Measurements from ENCODE around the gene FNDC3B.
"Not testable (repeated sequence)": the region's sequence is repeated elsewhere in the genome, so short reads cannot be mapped to it uniquely, and the experiment has no call there.

FNDC3B gene

GRCh38 chr3:172227340-172228035, 188.1 kb downstream of the FNDC3B start:
- TF ChIP-seq POLR2A (IDR thresholded peaks at IDR 0.05; ENCODE audit: low read depth, low read length) = no peak
- no peak for DNase-seq (ENCODE audit: insufficient read length, low spot score)
- no peak for FAIRE-seq

GRCh38 chr3:172228036-172228415, 188.6 kb downstream of the FNDC3B start:
- DNase-seq (ENCODE audit: insufficient read length, low spot score) (no peak), FAIRE-seq (no peak)
- no peak for TF ChIP-seq POLR2A (IDR thresholded peaks at IDR 0.05; ENCODE audit: low read depth, low read length)

- FAIRE-seq = no peak
- no peak for TF ChIP-seq POLR2A (IDR thresholded peaks at IDR 0.05; ENCODE audit: low read depth, low read length)
- no peak for DNase-seq (ENCODE audit: insufficient read length, low spot score)
These were observed 190.1 kb downstream of the FNDC3B start for GRCh38 chr3:172229462-172229861.

GRCh38 chr3:172231318-172231901, 192.0 kb downstream of the FNDC3B start:
- FAIRE-seq = no peak
- no peak for DNase-seq (ENCODE audit: insufficient read length, low spot score)
- no peak for TF ChIP-seq POLR2A (IDR thresholded peaks at IDR 0.05; ENCODE audit: low read depth, low read length)

GRCh38 chr3:172232579-172233212, 193.3 kb downstream of the FNDC3B start:
- DNase-seq (ENCODE audit: insufficient read length, low spot score) (no peak), FAIRE-seq (no peak)
- no peak for TF ChIP-seq POLR2A (IDR thresholded peaks at IDR 0.05; ENCODE audit: low read depth, low read length)

- no peak for TF ChIP-seq POLR2A (IDR thresholded peaks at IDR 0.05; ENCODE audit: low read depth, low read length)
- DNase-seq (ENCODE audit: insufficient read length, low spot score) = no peak
- FAIRE-seq = no peak
These were observed 194.3 kb downstream of the FNDC3B start for GRCh38 chr3:172233474-172234277.

GRCh38 chr3:172235698-172236097, 196.3 kb downstream of the FNDC3B start:
- DNase-seq (ENCODE audit: insufficient read length, low spot score) (no peak), FAIRE-seq (no peak)
- TF ChIP-seq POLR2A (IDR thresholded peaks at IDR 0.05; ENCODE audit: low read depth, low read length) = no peak

- FAIRE-seq (no peak), DNase-seq (ENCODE audit: insufficient read length, low spot score) (no peak)
- no peak for TF ChIP-seq POLR2A (IDR thresholded peaks at IDR 0.05; ENCODE audit: low read depth, low read length)
These were observed 197.7 kb downstream of the FNDC3B start for GRCh38 chr3:172236771-172237742.

- DNase-seq (ENCODE audit: insufficient read length, low spot score) = no peak
- no peak for FAIRE-seq
These were observed 198.8 kb downstream of the FNDC3B start for GRCh38 chr3:172238188-172238587.

GRCh38 chr3:172239218-172239790, 199.9 kb downstream of the FNDC3B start:
- no peak for TF ChIP-seq POLR2A (IDR thresholded peaks at IDR 0.05; ENCODE audit: low read depth, low read length)
- DNase-seq (ENCODE audit: insufficient read length, low spot score) (no peak), FAIRE-seq (no peak)

More at GRCh38 chr3:172238188-172238587, 198.8 kb downstream of the FNDC3B start:
- no peak for TF ChIP-seq POLR2A (IDR thresholded peaks at IDR 0.05; ENCODE audit: low read depth, low read length)

- no peak for TF ChIP-seq POLR2A (IDR thresholded peaks at IDR 0.05; ENCODE audit: low read depth, low read length)
- DNase-seq (ENCODE audit: insufficient read length, low spot score) = no peak
- FAIRE-seq = no peak
These were observed 202.0 kb downstream of the FNDC3B start for GRCh38 chr3:172241405-172241804.

GRCh38 chr3:172242471-172242870, 203.1 kb downstream of the FNDC3B start:
- DNase-seq (ENCODE audit: insufficient read length, low spot score); FAIRE-seq: not testable (repeated sequence)

- DNase-seq (ENCODE audit: insufficient read length, low spot score); FAIRE-seq: not testable (repeated sequence)
These were observed 204.0 kb downstream of the FNDC3B start for GRCh38 chr3:172243376-172243775.

All from H54 (cell line).